Body of pancreas (tissue), 4 donors: Measurements from ENCODE around the gene HIC1. TPM values are rescaled to one million over a fixed set of nuclear protein-coding genes. Genes with fewer than 3 reads are reported as not detected.

Experiments used
- ATAC-seq: fragments of 150-250 bp; one replicate; pipeline ENCODE4 v1.9.1; 2016
- DNase-seq, 4 donors: peaks; one replicate each; pipeline ENCODE4 v3.0.0-alpha.2; 2019
- H3K27ac ChIP-seq, 4 donors: fragments of 200-600 bp; sonication (generic); 1 replicate in 3 of 4; 2 replicates in 1 of 4; pipeline versions ENCODE4 v1.5.1 to v1.6.1; 2016 to 2019; ENCODE audit warnings: mild to moderate bottlenecking in 1 of 4, mixed read lengths in 1 of 4, moderate library complexity in 1 of 4
- H3K27me3 ChIP-seq, 2 donors: fragments of 200-600 bp; sonication (generic); one replicate each; pipeline ENCODE4 v1.6.0; 2016; ENCODE audit warnings: mild to moderate bottlenecking in 1 of 2
- H3K36me3 ChIP-seq, 2 donors: fragments of 200-600 bp; sonication (generic); replicated peaks in 1 of 2; 2 replicates each; pipeline ENCODE4 v1.5.1; 2016; ENCODE audit warnings: low read depth in 2 of 2; ENCODE audit not compliant: insufficient read depth in 1 of 2
- H3K4me1 ChIP-seq: fragments of 200-600 bp; sonication (generic); one replicate; pipeline ENCODE4 v1.6.0; 2016
- H3K4me3 ChIP-seq, 2 donors: fragments of 200-600 bp; sonication (generic); 1 replicate in 1 of 2; 2 replicates in 1 of 2; pipeline ENCODE4 v1.5.1; 2016 to 2019
- H3K9me3 ChIP-seq, 3 donors: fragments of 200-600 bp; sonication (generic); 1 replicate in 2 of 3; 2 replicates in 1 of 3; pipeline ENCODE4 v1.5.1; 2016
- POLR2A ChIP-seq, 3 donors: fragments of 450-650 bp; IDR thresholded peaks; one replicate each; pipeline ENCODE4 v1.6.1; 2016; ENCODE audit warnings: antibody characterized with exemption in 3 of 3, mild to moderate bottlenecking in 2 of 3
- WGBS, 2 donors: methylation state at CpG; one replicate each; pipeline ENCODE4 v1.1.5; 2017; 5-methylcytosine and 5-hydroxymethylcytosine counted together
- intact Hi-C: fragments of 100-400 bp; cut with DNase I; formaldehyde crosslinking; loops from one replicate; pipeline ENCODE4 v1.15.1; 2023
- total RNA-seq, 2 donors: library from RNA; depleted of rRNA; stranded (reverse); fragments of >200 nt; gene quantifications; one replicate each; pipeline ENCODE4 v1.1.0, GENCODE V29; 2016
- TF ChIP-seq, protein P1 (sequence below), 7 experiments: fragments of 450-650 bp in 4 of 7; fragments of 200-600 bp in 3 of 7; sonication (generic) in 3 of 7; IDR thresholded peaks; one replicate each; pipeline ENCODE4 v1.5.1; 2016 to 2019; ENCODE audit warnings: antibody characterized with exemption in 7 of 7

Gene HIC1
- total RNA-seq, 2 donors from 2014 or later: 9.6 to 18.1 TPM

DNA sequence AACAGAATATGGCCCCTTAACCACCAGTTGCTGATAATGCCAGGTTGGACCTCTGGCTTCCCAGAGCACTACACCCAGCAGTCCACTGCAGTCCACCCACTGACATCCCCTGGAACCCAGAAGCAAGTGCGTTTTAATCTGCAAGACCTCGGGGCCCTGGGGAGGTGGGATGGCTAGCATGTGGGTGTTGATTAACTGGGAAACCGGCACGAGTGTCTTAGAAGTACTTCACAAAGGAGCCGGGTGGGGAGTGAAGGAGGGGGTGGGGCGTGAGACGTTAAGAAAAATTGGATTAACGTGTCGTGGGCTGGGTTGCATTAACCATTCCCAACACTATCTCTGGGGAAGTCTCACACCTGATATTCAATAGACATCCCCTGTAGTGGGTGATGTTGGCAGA lies 6.1 kb upstream of the HIC1 start:
- peaks cover 32% of the 10 kb centered on the region for H3K4me1 ChIP-seq
- DNase-seq: no peak
- 4 to 6% methylated on average over 9 of the region's 9 CpGs for WGBS, 2 donors
- no peaks in the 10 kb centered on the region for H3K9me3 ChIP-seq
- H3K4me3 ChIP-seq: no peak overlapping the region
- H3K27ac ChIP-seq: no peak overlapping the region
- ATAC-seq: no peak
- intact Hi-C loops: no loop called here
- no peak for TF ChIP-seq POLR2A (IDR thresholded peaks at IDR 0.05)
- TF ChIP-seq, protein P1, sequence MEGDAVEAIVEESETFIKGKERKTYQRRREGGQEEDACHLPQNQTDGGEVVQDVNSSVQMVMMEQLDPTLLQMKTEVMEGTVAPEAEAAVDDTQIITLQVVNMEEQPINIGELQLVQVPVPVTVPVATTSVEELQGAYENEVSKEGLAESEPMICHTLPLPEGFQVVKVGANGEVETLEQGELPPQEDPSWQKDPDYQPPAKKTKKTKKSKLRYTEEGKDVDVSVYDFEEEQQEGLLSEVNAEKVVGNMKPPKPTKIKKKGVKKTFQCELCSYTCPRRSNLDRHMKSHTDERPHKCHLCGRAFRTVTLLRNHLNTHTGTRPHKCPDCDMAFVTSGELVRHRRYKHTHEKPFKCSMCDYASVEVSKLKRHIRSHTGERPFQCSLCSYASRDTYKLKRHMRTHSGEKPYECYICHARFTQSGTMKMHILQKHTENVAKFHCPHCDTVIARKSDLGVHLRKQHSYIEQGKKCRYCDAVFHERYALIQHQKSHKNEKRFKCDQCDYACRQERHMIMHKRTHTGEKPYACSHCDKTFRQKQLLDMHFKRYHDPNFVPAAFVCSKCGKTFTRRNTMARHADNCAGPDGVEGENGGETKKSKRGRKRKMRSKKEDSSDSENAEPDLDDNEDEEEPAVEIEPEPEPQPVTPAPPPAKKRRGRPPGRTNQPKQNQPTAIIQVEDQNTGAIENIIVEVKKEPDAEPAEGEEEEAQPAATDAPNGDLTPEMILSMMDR (IDR thresholded peaks at IDR 0.05): no peak
- H3K27me3 ChIP-seq: peaks cover 0 to 4% of the 10 kb centered on the region in 2 donors
- H3K36me3 ChIP-seq: peaks cover 0 to 1% of the 10 kb centered on the region in 2 donors

DNA sequence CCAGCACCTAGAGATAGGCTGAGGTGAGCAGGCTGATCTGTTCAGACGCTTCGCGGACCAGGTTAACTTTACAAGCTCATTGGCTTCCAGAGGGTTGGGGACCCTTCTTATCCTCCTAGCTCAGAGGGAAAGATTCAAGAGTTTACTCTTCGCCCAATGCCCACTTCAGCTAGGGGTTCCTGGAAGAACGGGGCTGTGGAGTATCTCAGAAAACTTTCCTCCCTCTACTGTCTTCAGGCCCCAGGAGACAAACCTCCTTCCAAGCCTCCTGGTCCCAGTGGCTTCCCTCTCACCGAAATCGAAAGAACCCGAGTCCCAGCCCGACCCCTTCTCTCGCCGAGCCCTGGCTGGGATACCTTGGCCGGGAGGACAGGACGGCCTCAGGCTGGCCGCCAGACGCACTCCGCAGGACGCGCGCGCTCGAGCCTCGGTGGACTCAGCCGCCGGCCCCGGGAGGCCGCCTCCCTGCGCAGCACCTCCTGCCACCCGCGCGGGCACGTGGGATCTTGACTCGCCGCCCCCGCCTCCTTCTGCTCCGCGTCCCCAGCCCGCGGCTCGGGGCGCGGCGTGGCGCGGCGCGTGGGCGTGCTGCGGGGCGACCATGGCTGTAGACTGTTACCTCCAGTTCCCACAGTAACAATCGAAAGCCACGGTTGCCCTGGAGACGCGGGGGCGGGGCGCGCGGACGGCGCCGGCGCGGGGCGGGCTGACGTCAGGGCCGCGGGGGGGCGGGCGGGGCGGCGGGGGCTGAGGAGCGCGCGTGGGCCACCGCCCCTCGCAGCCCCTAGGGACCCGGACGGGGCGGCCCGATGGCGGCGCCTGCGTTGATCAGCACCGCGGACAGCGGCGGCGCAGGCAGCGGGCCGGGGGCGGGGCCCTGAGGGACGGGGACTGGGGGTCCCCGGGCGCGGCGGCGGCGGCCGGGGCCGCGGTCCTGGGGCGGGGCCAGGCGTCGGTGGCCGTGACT lies 5.3 kb upstream of the HIC1 start:
- TF ChIP-seq, protein P1 (IDR thresholded peaks at IDR 0.05): no peak
- no peak for TF ChIP-seq POLR2A (IDR thresholded peaks at IDR 0.05)
- H3K27me3 ChIP-seq: peaks cover 0 to 4% of the 10 kb centered on the region in 2 donors
- peak overlapping the region; percentile 54 to 72 for H3K4me3 ChIP-seq
- peaks cover 40% of the 10 kb centered on the region for H3K4me1 ChIP-seq
- H3K9me3 ChIP-seq: no peaks in the 10 kb centered on the region
- 1 to 10% methylated on average over 5 to 90 of the region's 104 CpGs for WGBS, 2 donors
- H3K27ac ChIP-seq: peak overlapping the region in 3 of 4 donors; percentile 17 to 53 (median 26)
- peak; percentile 86 to 90 (median 88) for DNase-seq
- intact Hi-C loops: no loop called here
- peak; percentile 77 for ATAC-seq
- H3K36me3 ChIP-seq: no peaks in the 10 kb centered on the region

DNA sequence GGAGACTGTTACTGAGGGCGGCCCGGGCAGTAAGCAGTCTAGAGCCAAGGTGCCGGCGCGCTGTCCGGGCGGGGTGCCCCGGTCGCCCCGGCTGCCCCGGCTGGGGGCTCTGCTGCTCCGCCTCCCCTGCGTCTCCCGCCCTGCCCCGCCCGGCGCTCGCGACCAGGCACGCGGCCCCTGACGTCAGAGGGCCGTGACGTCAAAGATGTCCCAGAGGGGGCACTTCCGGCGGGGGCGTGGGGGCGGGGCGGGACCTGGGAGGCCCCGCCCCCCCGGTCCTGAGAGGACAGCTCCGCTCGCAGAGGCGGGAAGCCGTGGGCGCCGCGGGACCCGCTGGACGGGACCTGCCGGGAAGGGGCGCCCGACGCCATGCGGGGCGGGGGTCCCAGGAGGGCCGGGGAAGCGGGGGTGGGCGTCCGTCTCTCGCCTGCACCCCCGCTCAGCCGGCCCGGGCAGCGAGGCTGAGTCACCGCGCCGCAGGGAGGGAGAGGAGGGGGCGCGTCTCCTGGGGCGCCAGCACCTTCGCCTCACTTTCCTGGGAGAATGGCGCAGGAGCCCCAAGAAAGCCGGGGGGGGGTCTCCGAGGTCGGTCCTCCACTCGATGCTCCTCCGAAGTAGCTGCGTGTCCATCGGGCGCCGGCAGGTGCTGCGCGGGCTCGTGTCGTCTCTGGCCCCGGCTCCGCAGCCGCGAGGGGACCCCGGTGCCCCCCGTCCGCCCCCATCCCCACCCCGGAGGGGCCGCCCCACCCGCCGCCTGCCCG lies 4.4 kb upstream of the HIC1 start:
- TF ChIP-seq, protein P1 (IDR thresholded peaks at IDR 0.05): no peak
- peak in 1 of 3 donors; percentile 11 for TF ChIP-seq POLR2A (IDR thresholded peaks at IDR 0.05)
- 1% methylated on average over 25 of the region's 88 CpGs; no CpG with 5 or more reads in 1 of the 2 donors for WGBS, 2 donors
- intact Hi-C loops: no loop called here
- Histone ChIP-seq H3K4me3 (peak overlapping the region in 1 of 2 donors; percentile 15), H3K4me1 (peaks cover 49% of the 10 kb centered on the region), H3K27me3 (peaks cover 0 to 8% of the 10 kb centered on the region in 2 donors), H3K9me3 (no peaks in the 10 kb centered on the region), H3K36me3 (no peaks in the 10 kb centered on the region), H3K27ac (peak overlapping the region in 1 of 4 donors; percentile 53)
- ATAC-seq (peak; percentile 57), DNase-seq (peak; percentile 69 to 74 (median 69))

DNA sequence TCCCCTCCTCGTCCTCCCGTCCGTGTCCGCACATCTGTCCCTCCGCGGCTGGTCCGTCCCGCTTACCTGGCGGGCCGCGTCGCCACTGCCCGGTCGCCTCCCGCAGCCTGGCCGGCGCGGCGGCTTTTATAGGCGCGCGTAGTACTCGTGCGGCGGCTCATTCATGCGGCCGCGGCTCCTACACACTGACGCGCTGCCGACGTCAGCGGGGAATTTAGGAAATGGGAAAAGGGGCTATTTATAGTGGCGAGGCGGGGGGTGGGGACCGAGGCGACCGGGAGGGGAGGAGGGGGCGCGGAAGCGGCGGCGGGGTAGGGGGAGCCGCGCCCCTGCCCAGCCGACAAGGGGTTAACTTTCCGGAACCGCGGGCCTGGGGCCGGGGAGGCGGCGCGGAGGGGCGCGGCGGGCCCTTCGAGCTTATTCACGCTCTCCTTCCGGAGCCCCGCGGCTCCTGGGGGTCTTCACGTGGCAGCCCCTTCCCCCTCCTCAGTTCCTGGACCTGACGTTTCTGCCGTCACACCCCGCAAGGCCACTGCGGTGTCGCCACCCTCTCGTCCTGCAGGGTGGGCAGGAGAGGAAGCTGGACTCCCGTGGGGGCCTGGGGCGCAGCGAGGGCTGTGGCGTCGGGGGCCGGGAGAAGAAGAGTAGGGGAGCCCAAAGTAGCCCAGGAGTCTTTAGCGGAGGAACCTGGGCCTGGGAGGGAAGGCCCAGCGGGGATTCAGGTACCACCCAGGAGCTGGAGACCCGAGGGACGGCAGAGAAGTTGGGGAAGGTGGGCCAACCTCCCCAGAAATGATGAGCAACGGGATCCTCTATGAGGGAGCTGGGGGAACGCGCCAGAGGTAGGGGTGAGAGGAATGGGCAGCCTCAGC lies 3.6 kb upstream of the HIC1 start:
- intact Hi-C loops: no loop called here
- WGBS, 2 donors: 7 to 36% methylated on average over 9 to 69 of the region's 81 CpGs
- Histone ChIP-seq H3K36me3 (no peaks in the 10 kb centered on the region), H3K27ac (no peak overlapping the region), H3K4me3 (peak overlapping the region in 1 of 2 donors; percentile 15), H3K9me3 (no peaks in the 10 kb centered on the region), H3K27me3 (peaks cover 0 to 10% of the 10 kb centered on the region in 2 donors), H3K4me1 (peaks cover 52% of the 10 kb centered on the region)
- ATAC-seq: no peak
- TF ChIP-seq POLR2A (IDR thresholded peaks at IDR 0.05): peak in 1 of 3 donors; percentile 10
- TF ChIP-seq, protein P1 (IDR thresholded peaks at IDR 0.05): no peak
- DNase-seq: no peak
